Measurements from ENCODE around the gene CXCR1.
"Not testable (repeated sequence)": the region's sequence is repeated elsewhere in the genome, so short reads cannot be mapped to it uniquely, and the experiment has no call there.

CXCR1 gene

GRCh38 chr2:218161644-218162043 is 5.1 kb downstream of the CXCR1 start:
- no peak for DNase-seq (ENCODE audit: low read depth)

GRCh38 chr2:218155953-218156479 is 10.7 kb downstream of the CXCR1 start:
- DNase-seq (ENCODE audit: low read depth), result no peak

- no peak for DNase-seq (ENCODE audit: low read depth)
These were observed 14.0 kb downstream of the CXCR1 start for GRCh38 chr2:218152777-218153176.

- DNase-seq (ENCODE audit: low read depth), result no peak
These were observed 14.6 kb downstream of the CXCR1 start for GRCh38 chr2:218152172-218152571.

- DNase-seq (ENCODE audit: low read depth), result no peak
These were observed 16.8 kb downstream of the CXCR1 start for GRCh38 chr2:218149848-218150440.

- no peak for DNase-seq (ENCODE audit: low read depth)
These were observed 17.7 kb downstream of the CXCR1 start for GRCh38 chr2:218149098-218149497.

GRCh38 chr2:218146056-218146455 is 20.7 kb downstream of the CXCR1 start:
- DNase-seq (ENCODE audit: low read depth), result no peak

GRCh38 chr2:218145124-218145523 is 21.6 kb downstream of the CXCR1 start:
- DNase-seq (ENCODE audit: low read depth), result no peak

- DNase-seq (ENCODE audit: low read depth), result no peak
These were observed 28.7 kb downstream of the CXCR1 start for GRCh38 chr2:218138047-218138446.

GRCh38 chr2:218137514-218137913 is 29.2 kb downstream of the CXCR1 start:
- DNase-seq (ENCODE audit: low read depth), result no peak

GRCh38 chr2:218130822-218131221 is 35.9 kb downstream of the CXCR1 start:
- DNase-seq (ENCODE audit: low read depth), result no peak

GRCh38 chr2:218130377-218130776 is 36.4 kb downstream of the CXCR1 start:
- DNase-seq (ENCODE audit: low read depth), result no peak

- DNase-seq (ENCODE audit: low read depth), result no peak
These were observed 37.2 kb downstream of the CXCR1 start for GRCh38 chr2:218129458-218130135.

- no peak for DNase-seq (ENCODE audit: low read depth)
These were observed 37.8 kb downstream of the CXCR1 start for GRCh38 chr2:218128781-218129457.

- no peak for DNase-seq (ENCODE audit: low read depth)
These were observed 38.8 kb downstream of the CXCR1 start for GRCh38 chr2:218127929-218128455.

- no peak for DNase-seq (ENCODE audit: low read depth)
These were observed 41.1 kb downstream of the CXCR1 start, which contains the start of gene CXCR2 for GRCh38 chr2:218125626-218126080. Gene CXCR2 (plus strand): TSS chr2:218126028. CDS start chr2:218134802, 8,774 bp downstream.

GRCh38 chr2:218125095-218125494 is 41.7 kb downstream of the CXCR1 start:
- no peak for DNase-seq (ENCODE audit: low read depth)

- no peak for DNase-seq (ENCODE audit: low read depth)
These were observed 42.8 kb downstream of the CXCR1 start for GRCh38 chr2:218123986-218124385.

GRCh38 chr2:218122286-218122685 is 44.5 kb downstream of the CXCR1 start:
- not testable (repeated sequence) for DNase-seq (ENCODE audit: low read depth)

- DNase-seq (ENCODE audit: low read depth), result not testable (repeated sequence)
These were observed 45.0 kb downstream of the CXCR1 start for GRCh38 chr2:218121789-218122188.

Measured in T follicular helper cell (primary cell).